ENCODE results near the gene LRRC8E.

LRRC8E gene

GRCh38 chr19:7859831-7860713 is 28.2 kb upstream of the LRRC8E start:
- DNase-seq (ENCODE audit: insufficient read length, low spot score): no peak
- FAIRE-seq: no peak
- TF ChIP-seq PAX5 (IDR thresholded peaks at IDR 0.05; ENCODE audit: insufficient read depth, low read length, severe bottlenecking) (no peak), POLR2A (IDR thresholded peaks at IDR 0.05; ENCODE audit: low read depth, low read length) (no peak), POLR2AphosphoS5 (IDR thresholded peaks at IDR 0.05; ENCODE audit: low read depth, low read length) (no peak), TAF1 (IDR thresholded peaks at IDR 0.05; ENCODE audit: low read depth, low read length) (no peak), POU2F2 (IDR thresholded peaks at IDR 0.05; ENCODE audit: low read depth, low read length) (no peak), SPI1 (IDR thresholded peaks at IDR 0.05; ENCODE audit: low read depth, low read length) (no peak)

GRCh38 chr19:7860714-7861618 is 27.3 kb upstream of the LRRC8E start:
- TF ChIP-seq POLR2AphosphoS5 (IDR thresholded peaks at IDR 0.05; ENCODE audit: low read depth, low read length): no peak

GRCh38 chr19:7861619-7862412 is 26.5 kb upstream of the LRRC8E start:
- DNase-seq (ENCODE audit: insufficient read length, low spot score) (no peak), FAIRE-seq (no peak)
- no peak for TF ChIP-seq POU2F2 (IDR thresholded peaks at IDR 0.05; ENCODE audit: low read depth, low read length)
- no peak for TF ChIP-seq SPI1 (IDR thresholded peaks at IDR 0.05; ENCODE audit: low read depth, low read length)
- no peak for TF ChIP-seq POLR2AphosphoS5 (IDR thresholded peaks at IDR 0.05; ENCODE audit: low read depth, low read length)
- no peak for TF ChIP-seq PAX5 (IDR thresholded peaks at IDR 0.05; ENCODE audit: insufficient read depth, low read length, severe bottlenecking)
- TF ChIP-seq TAF1 (IDR thresholded peaks at IDR 0.05; ENCODE audit: low read depth, low read length): no peak
- no peak for TF ChIP-seq POLR2A (IDR thresholded peaks at IDR 0.05; ENCODE audit: low read depth, low read length)

More at GRCh38 chr19:7860714-7861618, 27.3 kb upstream of the LRRC8E start:
- no peak for DNase-seq (ENCODE audit: insufficient read length, low spot score)
- FAIRE-seq: no peak

- TF ChIP-seq SPI1 (IDR thresholded peaks at IDR 0.05; ENCODE audit: low read depth, low read length): no peak
- no peak for TF ChIP-seq POLR2A (IDR thresholded peaks at IDR 0.05; ENCODE audit: low read depth, low read length)
- no peak for TF ChIP-seq POLR2AphosphoS5 (IDR thresholded peaks at IDR 0.05; ENCODE audit: low read depth, low read length)
- DNase-seq (ENCODE audit: insufficient read length, low spot score) (peak; percentile 87), FAIRE-seq (no peak)
Measured at GRCh38 chr19:7862413-7862951, 25.8 kb upstream of the LRRC8E start.

- FAIRE-seq (no peak), DNase-seq (ENCODE audit: insufficient read length, low spot score) (no peak)
- no peak for TF ChIP-seq SPI1 (IDR thresholded peaks at IDR 0.05; ENCODE audit: low read depth, low read length)
- no peak for TF ChIP-seq POU2F2 (IDR thresholded peaks at IDR 0.05; ENCODE audit: low read depth, low read length)
- TF ChIP-seq POLR2A (IDR thresholded peaks at IDR 0.05; ENCODE audit: low read depth, low read length): no peak
- TF ChIP-seq POLR2AphosphoS5 (IDR thresholded peaks at IDR 0.05; ENCODE audit: low read depth, low read length): no peak
- TF ChIP-seq PAX5 (IDR thresholded peaks at IDR 0.05; ENCODE audit: insufficient read depth, low read length, severe bottlenecking): no peak
- TF ChIP-seq TAF1 (IDR thresholded peaks at IDR 0.05; ENCODE audit: low read depth, low read length): no peak
Measured at GRCh38 chr19:7863157-7863970, 24.9 kb upstream of the LRRC8E start.

GRCh38 chr19:7863971-7864689 is 24.2 kb upstream of the LRRC8E start:
- TF ChIP-seq POU2F2 (IDR thresholded peaks at IDR 0.05; ENCODE audit: low read depth, low read length): no peak
- no peak for TF ChIP-seq POLR2AphosphoS5 (IDR thresholded peaks at IDR 0.05; ENCODE audit: low read depth, low read length)
- no peak for TF ChIP-seq POLR2A (IDR thresholded peaks at IDR 0.05; ENCODE audit: low read depth, low read length)
- TF ChIP-seq TAF1 (IDR thresholded peaks at IDR 0.05; ENCODE audit: low read depth, low read length): no peak
- TF ChIP-seq SPI1 (IDR thresholded peaks at IDR 0.05; ENCODE audit: low read depth, low read length): no peak
- TF ChIP-seq PAX5 (IDR thresholded peaks at IDR 0.05; ENCODE audit: insufficient read depth, low read length, severe bottlenecking): no peak
- no peak for FAIRE-seq
- no peak for DNase-seq (ENCODE audit: insufficient read length, low spot score)

- DNase-seq (ENCODE audit: insufficient read length, low spot score) (no peak), FAIRE-seq (no peak)
- TF ChIP-seq TAF1 (IDR thresholded peaks at IDR 0.05; ENCODE audit: low read depth, low read length): no peak
- no peak for TF ChIP-seq PAX5 (IDR thresholded peaks at IDR 0.05; ENCODE audit: insufficient read depth, low read length, severe bottlenecking)
- TF ChIP-seq SPI1 (IDR thresholded peaks at IDR 0.05; ENCODE audit: low read depth, low read length): no peak
- TF ChIP-seq POU2F2 (IDR thresholded peaks at IDR 0.05; ENCODE audit: low read depth, low read length): no peak
- no peak for TF ChIP-seq POLR2A (IDR thresholded peaks at IDR 0.05; ENCODE audit: low read depth, low read length)
- no peak for TF ChIP-seq POLR2AphosphoS5 (IDR thresholded peaks at IDR 0.05; ENCODE audit: low read depth, low read length)
Measured at GRCh38 chr19:7864690-7865074, 23.6 kb upstream of the LRRC8E start.
